MM.1S (cell line): ENCODE measurements around the gene SEPTIN11.

Experiments used
- DNase-seq: peaks from one replicate; pipeline ENCODE4 v3.0.0-alpha.2; 2015
- H2AFZ ChIP-seq: fragments of 300-600 bp; sonication (generic); 2 replicates; pipeline ENCODE4 v1.6.0; 2016; ENCODE audit warnings: antibody characterized with exemption, low read length
- H3F3A ChIP-seq: fragments of 300-600 bp; sonication (generic); 2 replicates; pipeline ENCODE4 v1.6.1; 2016; ENCODE audit warnings: mild to moderate bottlenecking, antibody characterized with exemption, low read length, moderate library complexity, mixed read lengths; ENCODE audit not compliant: insufficient read depth
- H3K27ac ChIP-seq: fragments of 300-600 bp; sonication (generic); 2 replicates; pipeline ENCODE4 v1.5.1; 2016; ENCODE audit warnings: mild to moderate bottlenecking, low read length
- H3K27me3 ChIP-seq: fragments of 300-600 bp; sonication (generic); replicated peaks from 2 replicates; pipeline ENCODE4 v1.6.0; 2016; ENCODE audit warnings: low read length; ENCODE audit not compliant: insufficient read depth
- H3K36me3 ChIP-seq: fragments of 300-600 bp; sonication (generic); replicated peaks from 2 replicates; pipeline ENCODE4 v1.6.1; 2016; ENCODE audit warnings: mild to moderate bottlenecking, low read length, mixed read lengths; ENCODE audit not compliant: insufficient read depth
- H3K4me1 ChIP-seq: fragments of 300-600 bp; sonication (generic); 2 replicates; pipeline ENCODE4 v1.6.1; 2016; ENCODE audit warnings: low read length, mixed read lengths
- H3K4me2 ChIP-seq: fragments of 300-600 bp; sonication (generic); 2 replicates; pipeline ENCODE4 v1.6.0; 2016; ENCODE audit warnings: low read depth, low read length
- H3K4me3 ChIP-seq: fragments of 300-600 bp; sonication (generic); 2 replicates; pipeline ENCODE4 v1.5.1; 2016; ENCODE audit warnings: low read length, mixed read lengths
- H3K79me2 ChIP-seq: fragments of 300-600 bp; sonication (generic); 2 replicates; pipeline ENCODE4 v1.6.1; 2016; ENCODE audit warnings: mixed run types, low read length, mixed read lengths
- H3K9ac ChIP-seq: fragments of 300-600 bp; sonication (generic); 2 replicates; pipeline ENCODE4 v1.6.1; 2016; ENCODE audit warnings: low read length, mixed read lengths
- H3K9me2 ChIP-seq: fragments of 300-600 bp; sonication (generic); replicated peaks from 2 replicates; pipeline ENCODE4 v1.6.1; 2016; ENCODE audit warnings: mild to moderate bottlenecking, low read length, mixed read lengths; ENCODE audit not compliant: insufficient read depth
- H3K9me3 ChIP-seq: fragments of 300-600 bp; sonication (generic); replicated peaks from 2 replicates; pipeline ENCODE4 v1.6.1; 2016; ENCODE audit warnings: mild to moderate bottlenecking, low read length, mixed read lengths; ENCODE audit not compliant: insufficient read depth
- H4K20me1 ChIP-seq: fragments of 300-600 bp; sonication (generic); 2 replicates; pipeline ENCODE4 v1.6.1; 2016; ENCODE audit warnings: mild to moderate bottlenecking, low read length, moderate library complexity, mixed read lengths; ENCODE audit not compliant: insufficient read depth
- EZH2 ChIP-seq: fragments of 300-600 bp; sonication (generic); optimal IDR thresholded peaks from 2 replicates; pipeline ENCODE3; 2017; ENCODE audit warnings: low read depth, mild to moderate bottlenecking, antibody characterized with exemption, low read length, mixed read lengths
- EZH2phosphoT487 ChIP-seq: fragments of 300-600 bp; sonication (generic); IDR thresholded peaks from 2 replicates; pipeline ENCODE4 v1.6.1; 2018; ENCODE audit warnings: antibody characterized with exemption, low read length
- TF ChIP-seq, protein P1 (sequence below): fragments of 300-600 bp; sonication (generic); IDR thresholded peaks from 2 replicates; pipeline ENCODE4 v1.5.1; 2016; ENCODE audit warnings: antibody characterized with exemption, low read length, mixed read lengths

The SEPTIN11 gene

DNA sequence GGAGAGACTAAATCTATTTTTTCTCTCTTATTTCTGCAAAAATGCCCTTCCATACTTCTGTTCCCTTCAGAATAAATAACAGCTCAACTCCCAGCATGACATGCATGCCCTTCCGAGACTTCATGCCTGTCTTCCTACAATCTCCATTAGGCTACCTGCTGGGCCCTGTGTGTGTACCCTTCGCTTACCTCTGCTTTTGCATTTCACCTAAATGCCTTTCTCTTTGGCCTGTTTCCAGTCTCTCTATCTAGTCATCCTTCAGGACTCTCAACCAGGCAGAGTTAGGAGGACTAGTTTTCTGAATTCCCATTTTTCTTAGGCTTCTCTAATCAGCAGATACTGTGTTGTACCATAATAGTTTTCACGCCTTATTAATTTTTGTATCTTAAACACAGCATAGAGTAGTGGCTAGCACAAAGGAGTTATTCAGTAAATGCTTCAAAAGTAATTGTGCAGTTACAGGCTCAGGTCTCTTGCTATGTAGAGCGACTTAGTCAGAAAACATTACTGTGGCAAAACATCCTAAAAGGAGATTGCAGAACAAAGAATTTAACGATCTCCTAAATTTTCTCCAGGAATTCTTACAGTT is 20.5 kb downstream of the SEPTIN11 start:
- no peak for TF ChIP-seq EZH2
- TF ChIP-seq, protein P1, sequence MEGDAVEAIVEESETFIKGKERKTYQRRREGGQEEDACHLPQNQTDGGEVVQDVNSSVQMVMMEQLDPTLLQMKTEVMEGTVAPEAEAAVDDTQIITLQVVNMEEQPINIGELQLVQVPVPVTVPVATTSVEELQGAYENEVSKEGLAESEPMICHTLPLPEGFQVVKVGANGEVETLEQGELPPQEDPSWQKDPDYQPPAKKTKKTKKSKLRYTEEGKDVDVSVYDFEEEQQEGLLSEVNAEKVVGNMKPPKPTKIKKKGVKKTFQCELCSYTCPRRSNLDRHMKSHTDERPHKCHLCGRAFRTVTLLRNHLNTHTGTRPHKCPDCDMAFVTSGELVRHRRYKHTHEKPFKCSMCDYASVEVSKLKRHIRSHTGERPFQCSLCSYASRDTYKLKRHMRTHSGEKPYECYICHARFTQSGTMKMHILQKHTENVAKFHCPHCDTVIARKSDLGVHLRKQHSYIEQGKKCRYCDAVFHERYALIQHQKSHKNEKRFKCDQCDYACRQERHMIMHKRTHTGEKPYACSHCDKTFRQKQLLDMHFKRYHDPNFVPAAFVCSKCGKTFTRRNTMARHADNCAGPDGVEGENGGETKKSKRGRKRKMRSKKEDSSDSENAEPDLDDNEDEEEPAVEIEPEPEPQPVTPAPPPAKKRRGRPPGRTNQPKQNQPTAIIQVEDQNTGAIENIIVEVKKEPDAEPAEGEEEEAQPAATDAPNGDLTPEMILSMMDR: no peak
- Histone ChIP-seq H3K4me2 (no peak overlapping the region), H3K4me1 (no peaks in the 10 kb centered on the region), H3K36me3 (no peaks in the 10 kb centered on the region), H3K9me2 (no peaks in the 10 kb centered on the region), H3K27me3 (no peaks in the 10 kb centered on the region), H3K9me3 (no peaks in the 10 kb centered on the region), H3F3A (no peaks in the 10 kb centered on the region), H2AFZ (no peak overlapping the region), H3K9ac (no peak overlapping the region), H3K79me2 (peaks cover 10% of the 10 kb centered on the region), H3K27ac (no peak overlapping the region), H3K4me3 (no peak overlapping the region), H4K20me1 (no peaks in the 10 kb centered on the region)
- DNase-seq: no peak

DNA sequence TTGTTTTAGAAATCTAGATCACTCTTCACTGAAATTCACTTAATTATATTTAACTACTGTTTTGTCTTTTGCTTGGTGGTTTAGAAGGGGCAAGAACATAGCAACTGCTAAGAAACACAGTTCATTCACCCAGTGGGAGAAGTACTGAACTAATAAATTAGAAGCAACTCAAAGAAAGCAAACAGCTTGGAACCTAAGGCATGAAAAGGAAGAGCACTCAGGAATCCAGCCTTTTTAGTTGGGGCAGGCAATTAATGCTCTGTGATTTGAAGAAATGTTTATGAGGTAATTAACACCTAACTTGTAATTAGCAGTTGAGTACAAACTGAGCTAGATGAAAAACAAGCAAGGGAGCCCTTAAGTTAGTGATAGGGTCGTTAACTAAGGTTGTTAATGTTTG is 22.8 kb downstream of the SEPTIN11 start:
- Histone ChIP-seq H3K36me3 (no peaks in the 10 kb centered on the region), H4K20me1 (no peaks in the 10 kb centered on the region), H3K4me2 (no peak overlapping the region), H3K27me3 (no peaks in the 10 kb centered on the region), H3K79me2 (peaks cover 17% of the 10 kb centered on the region), H3K9ac (no peak overlapping the region), H3K9me3 (no peaks in the 10 kb centered on the region), H3K9me2 (no peaks in the 10 kb centered on the region), H3K4me1 (no peaks in the 10 kb centered on the region), H3K4me3 (no peak overlapping the region), H3K27ac (no peak overlapping the region), H3F3A (no peaks in the 10 kb centered on the region), H2AFZ (no peak overlapping the region)
- no peak for DNase-seq
- no peak for TF ChIP-seq EZH2
- TF ChIP-seq, protein P1: no peak
- TF ChIP-seq EZH2phosphoT487: no peak

- H3K36me3 ChIP-seq: no peaks in the 10 kb centered on the region
- H3K4me1 ChIP-seq: 0 out of 2 replicates have a peak, but pooled peaks cover 2% of the 10 kb centered on the region
- H3K9ac ChIP-seq: no peak overlapping the region
- H3K4me2 ChIP-seq: no peak overlapping the region
- H4K20me1 ChIP-seq: no peaks in the 10 kb centered on the region
- DNase-seq: no peak
- no peak overlapping the region for H2AFZ ChIP-seq
- no peak overlapping the region for H3K27ac ChIP-seq
- no peaks in the 10 kb centered on the region for H3K27me3 ChIP-seq
- H3F3A ChIP-seq: no peaks in the 10 kb centered on the region
- H3K9me2 ChIP-seq: no peaks in the 10 kb centered on the region
- peaks cover 28% of the 10 kb centered on the region for H3K79me2 ChIP-seq
- no peak overlapping the region for H3K4me3 ChIP-seq
- TF ChIP-seq, protein P1: no peak
- TF ChIP-seq EZH2 (no peak), EZH2phosphoT487 (no peak)
- no peaks in the 10 kb centered on the region for H3K9me3 ChIP-seq
Measured at GRCh38 chr4:76974150-76974549, 24.6 kb downstream of the SEPTIN11 start.
